Measurements from ENCODE around the gene CRY1.

GRCh38 chr12:107064243-107064642, 29.1 kb downstream of the CRY1 start:
- TF ChIP-seq CTCF (IDR thresholded peaks at IDR 0.05) (no peak), ZNF121 (CRISPR knock-in tag; IDR thresholded peaks at IDR 0.05) (no peak), ZNF671 (CRISPR knock-in tag; IDR thresholded peaks at IDR 0.05) (no peak), ZNF317 (CRISPR knock-in tag; IDR thresholded peaks at IDR 0.05; ENCODE audit: borderline replicate concordance, low read depth) (no peak), JUN (CRISPR knock-in tag; IDR thresholded peaks at IDR 0.05) (no peak), ATF6 (CRISPR knock-in tag; IDR thresholded peaks at IDR 0.05) (no peak), USF2 (CRISPR knock-in tag; IDR thresholded peaks at IDR 0.05) (no peak)

Measured in WTC11 (cell line).